ENCODE results near the gene ACTL8. TPM values are rescaled to one million over a fixed set of nuclear protein-coding genes. Genes with fewer than 3 reads are reported as not detected.

Gene ACTL8
- polyA plus RNA-seq, 1 donor: not detected

- DNase-seq (ENCODE audit: low read depth): no peak
These were observed 50.9 kb downstream of the ACTL8 start for GRCh38 chr1:17805869-17806684.

DNA sequence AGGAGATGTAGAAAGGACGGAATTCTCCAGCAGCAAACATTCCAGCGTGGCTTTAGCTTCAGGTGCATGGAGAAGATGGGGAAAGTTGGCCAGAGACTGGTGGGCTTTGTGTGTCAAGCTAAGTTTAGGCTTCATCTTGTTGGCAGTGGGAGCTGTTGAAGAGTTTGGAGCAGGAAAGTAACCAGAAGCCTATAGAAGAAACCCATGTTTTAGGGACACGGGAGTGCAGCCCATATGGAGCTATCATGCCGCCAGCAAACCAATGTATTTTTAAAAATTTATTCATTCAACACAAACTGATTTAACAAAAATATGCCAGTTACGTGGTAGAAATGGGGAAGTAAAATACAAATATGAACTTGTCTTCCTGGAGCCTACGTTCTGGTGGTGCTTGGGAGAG lies 53.7 kb downstream of the ACTL8 start:
- no peak for DNase-seq (ENCODE audit: low read depth)

- DNase-seq (ENCODE audit: low read depth): no peak
These were observed 55.5 kb downstream of the ACTL8 start for GRCh38 chr1:17810668-17811067.

DNA sequence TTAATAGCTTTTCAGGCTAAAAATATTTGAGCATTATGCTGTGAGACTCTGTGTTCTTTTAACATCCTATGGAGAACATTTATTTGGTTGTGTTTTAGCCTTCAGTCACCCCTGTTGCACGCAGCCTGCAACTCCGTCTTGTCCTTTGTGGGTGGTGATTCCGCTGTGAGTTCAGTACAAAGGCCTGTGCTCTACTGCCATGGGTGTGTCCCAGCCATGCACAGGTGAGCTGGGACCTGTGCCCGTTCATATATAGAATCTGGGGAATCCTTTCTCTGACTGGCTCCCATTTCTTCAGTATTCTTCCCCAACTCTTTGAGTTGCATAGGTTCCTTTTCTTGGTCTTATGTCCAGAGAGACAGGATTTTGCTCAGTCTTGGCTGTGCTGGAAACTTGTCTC lies 61.4 kb downstream of the ACTL8 start:
- DNase-seq (ENCODE audit: low read depth): no peak

GRCh38 chr1:17819129-17819802 lies 64.1 kb downstream of the ACTL8 start:
- DNase-seq (ENCODE audit: low read depth): no peak

GRCh38 chr1:17820198-17820597 lies 65.1 kb downstream of the ACTL8 start:
- no peak for DNase-seq (ENCODE audit: low read depth)

DNA sequence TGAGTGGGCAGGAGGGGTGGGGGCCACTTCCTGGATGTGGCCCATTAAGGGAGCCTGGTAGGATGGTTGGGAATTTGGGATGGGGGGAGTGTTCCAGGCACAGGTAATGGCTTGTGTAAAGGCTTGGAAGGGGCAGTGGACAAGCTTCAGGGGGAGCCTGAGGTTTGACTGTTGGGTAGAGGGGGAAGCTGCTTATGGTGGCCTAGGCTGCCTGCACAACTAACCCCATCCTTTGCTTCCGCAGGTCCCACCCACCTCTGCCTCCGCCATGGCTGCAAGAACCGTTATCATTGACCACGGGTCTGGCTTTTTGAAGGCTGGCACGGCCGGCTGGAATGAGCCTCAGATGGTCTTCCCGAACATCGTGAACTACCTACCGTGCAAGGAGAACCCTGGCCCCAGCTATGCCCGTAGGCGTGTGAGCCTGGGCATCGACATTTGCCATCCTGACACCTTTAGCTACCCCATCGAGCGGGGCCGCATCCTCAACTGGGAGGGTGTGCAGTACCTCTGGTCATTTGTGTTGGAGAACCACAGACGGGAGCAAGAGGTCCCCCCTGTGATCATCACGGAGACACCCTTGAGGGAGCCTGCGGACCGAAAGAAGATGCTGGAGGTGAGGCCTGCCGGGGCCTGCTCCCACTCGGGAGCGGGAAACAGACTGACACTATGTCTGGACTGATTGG lies 67.8 kb downstream of the ACTL8 start:
- DNase-seq (ENCODE audit: low read depth): no peak

DNA sequence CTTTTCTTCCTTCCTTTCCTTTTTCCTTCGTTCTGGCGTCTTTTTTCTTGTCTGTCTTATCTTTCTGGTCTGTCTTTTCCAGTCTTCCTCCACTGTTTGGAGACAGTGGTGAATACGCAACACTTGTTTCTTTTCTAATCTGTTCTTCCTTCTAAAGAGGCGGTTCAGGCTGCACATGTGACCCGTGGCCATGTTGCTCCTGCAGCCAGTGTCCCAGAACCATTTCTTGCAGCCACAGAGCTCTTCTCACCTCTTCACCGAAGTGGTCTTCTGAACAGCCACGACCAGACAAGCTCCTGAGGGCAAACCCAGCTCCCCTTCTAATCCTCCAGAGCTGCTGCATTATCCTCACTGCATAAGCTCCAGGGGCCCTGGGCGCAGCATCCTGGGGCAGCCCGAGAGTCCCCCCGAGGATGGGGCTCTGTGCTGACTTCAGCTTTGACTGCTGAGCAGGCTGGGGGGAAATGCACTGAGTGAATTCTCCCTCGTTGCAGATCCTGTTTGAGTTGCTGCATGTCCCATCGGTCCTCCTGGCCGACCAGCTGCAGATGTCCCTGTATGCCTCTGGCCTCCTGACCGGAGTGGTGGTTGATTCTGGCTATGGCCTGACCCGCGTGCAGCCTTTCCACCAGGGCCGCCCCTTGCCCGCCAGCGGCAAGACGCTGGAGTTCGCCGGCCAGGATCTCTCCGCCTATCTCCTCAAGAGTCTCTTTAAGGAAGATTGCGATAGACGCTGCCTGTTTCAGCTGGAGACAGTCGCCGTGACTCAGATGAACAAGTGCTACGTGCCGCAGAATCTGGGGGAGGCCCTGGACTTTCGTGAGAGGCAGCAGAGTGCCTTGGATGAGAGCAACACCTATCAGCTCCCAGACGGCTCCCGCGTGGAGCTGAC lies 70.4 kb downstream of the ACTL8 start:
- no peak for DNase-seq (ENCODE audit: low read depth)

DNA sequence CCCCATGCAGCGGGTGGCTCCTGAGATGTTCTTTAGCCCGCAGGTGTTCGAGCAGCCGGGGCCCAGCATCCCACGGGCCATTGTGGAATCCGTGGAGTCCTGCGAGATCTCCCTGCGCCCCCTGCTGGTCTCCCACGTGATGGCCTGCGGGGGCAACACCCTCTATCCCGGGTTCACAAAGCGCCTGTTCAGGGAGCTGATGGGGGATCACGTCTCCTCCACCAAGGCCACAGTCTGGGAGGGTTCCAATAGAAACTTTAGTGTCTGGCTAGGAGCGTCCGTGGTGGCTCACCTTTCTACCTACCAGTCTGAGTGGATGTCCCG lies 71.0 kb downstream of the ACTL8 start:
- DNase-seq (ENCODE audit: low read depth): no peak

GRCh38 chr1:17828991-17829390 lies 73.9 kb downstream of the ACTL8 start:
- no peak for DNase-seq (ENCODE audit: low read depth)

GRCh38 chr1:17829579-17829978 lies 74.4 kb downstream of the ACTL8 start:
- no peak for DNase-seq (ENCODE audit: low read depth)

GRCh38 chr1:17831597-17831996 lies 76.5 kb downstream of the ACTL8 start:
- DNase-seq (ENCODE audit: low read depth): peak; percentile 25

DNA sequence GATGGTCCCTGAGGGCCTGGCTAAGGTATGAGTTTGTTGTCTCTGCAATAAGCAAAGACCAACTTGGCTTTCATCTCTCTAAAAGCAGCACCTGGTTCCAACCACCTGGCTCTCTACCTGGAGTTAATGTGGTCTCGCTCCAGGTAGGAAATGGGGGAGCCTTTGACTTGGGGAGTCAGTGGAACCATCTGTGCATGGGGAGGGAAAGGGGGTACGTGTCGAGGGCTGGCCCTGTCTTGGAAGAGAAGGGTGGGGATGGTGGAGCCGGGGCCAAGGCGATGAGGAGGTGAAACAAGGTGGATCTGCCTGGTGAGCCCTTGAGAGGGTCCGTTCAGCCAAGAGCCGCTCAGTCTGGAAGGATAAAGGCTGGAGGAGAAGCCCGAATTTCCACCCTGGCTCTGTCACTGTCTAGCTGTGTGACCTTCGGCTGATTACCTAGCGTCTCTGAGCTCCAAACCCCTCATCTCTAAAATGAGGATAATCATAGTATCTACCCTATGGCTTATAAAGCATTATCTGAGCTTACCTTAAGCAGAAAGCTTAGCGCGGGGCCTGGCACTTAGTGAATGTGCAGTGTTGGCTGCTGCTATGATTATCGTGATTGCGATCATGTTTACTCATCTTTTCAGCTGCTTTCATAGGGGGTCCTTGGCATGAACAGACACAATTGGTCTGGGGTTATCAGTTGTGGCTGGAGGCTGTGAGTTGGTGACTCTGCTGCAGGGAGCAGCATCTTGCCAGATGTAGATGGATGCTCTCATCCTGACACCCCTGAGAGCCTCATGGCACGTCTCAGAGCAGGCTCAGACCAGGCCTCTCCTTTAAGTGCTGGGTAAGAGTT lies 78.7 kb downstream of the ACTL8 start:
- no peak for DNase-seq (ENCODE audit: low read depth)

DNA sequence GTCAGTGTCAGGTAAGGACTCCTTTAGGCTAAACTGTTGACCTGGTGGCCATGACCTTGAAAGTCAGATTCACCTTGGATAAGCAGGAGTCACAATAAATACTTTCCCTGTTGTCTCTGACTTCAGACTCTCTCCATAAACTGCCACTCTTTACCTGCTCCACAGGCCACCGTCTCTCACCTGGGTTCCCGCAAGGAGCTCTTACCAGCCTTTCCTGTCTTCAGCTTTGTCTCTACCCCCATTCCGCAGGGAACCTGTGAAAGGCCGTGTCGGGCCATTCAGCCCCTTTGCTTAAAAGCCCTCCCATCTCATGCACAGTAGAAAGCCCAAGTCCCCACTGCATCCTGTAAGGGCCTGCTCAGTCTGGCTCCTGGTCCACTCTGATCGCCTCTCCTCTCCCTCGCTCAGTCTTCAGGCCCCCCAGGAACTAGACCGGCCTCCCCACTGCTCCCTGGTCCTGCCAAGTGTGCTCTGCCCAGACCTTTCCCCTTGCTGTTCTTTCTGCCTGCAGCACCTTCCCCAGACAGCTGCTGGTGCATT lies 79.5 kb downstream of the ACTL8 start:
- no peak for DNase-seq (ENCODE audit: low read depth)

DNA sequence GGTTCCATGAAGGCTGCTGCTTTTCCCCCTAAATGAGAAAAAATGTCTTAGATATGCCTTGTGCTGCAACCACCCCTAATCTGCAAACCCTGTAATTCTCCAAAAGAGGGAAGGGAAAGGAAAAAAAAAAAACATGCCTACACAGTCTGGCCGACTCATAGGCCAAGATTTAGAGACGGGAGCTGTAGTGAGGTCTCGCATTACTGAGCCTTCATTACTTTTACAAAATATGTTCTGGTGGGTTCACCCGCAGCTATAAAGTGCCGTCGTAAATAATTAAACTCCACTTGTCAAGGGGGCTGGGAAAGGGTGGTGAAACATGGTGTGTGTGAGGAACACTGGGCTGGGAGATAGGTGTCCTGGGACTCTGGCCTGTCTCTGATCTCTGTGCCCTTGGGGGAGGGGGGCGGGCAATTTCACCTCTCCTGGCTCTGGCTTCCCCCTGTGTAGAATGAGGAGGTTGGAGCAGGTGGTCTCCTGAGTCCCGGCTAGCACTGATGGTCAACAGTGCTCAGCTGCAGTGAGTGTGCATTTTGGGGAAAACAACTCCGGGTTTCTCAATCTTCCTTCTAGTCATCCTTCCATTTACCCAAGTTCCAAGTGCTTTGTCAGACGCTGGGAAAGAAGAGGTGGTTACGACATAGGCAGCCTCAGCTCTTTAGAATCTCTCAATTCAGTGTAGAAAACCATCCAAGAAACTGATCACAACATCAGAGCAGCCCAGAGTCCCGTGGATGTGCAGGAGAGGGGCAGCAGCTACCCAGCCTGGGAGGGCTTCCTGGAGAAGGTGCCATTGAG lies 82.3 kb downstream of the ACTL8 start:
- no peak for DNase-seq (ENCODE audit: low read depth)

- no peak for DNase-seq (ENCODE audit: low read depth)
These were observed 84.6 kb downstream of the ACTL8 start for GRCh38 chr1:17839641-17840196.

DNA sequence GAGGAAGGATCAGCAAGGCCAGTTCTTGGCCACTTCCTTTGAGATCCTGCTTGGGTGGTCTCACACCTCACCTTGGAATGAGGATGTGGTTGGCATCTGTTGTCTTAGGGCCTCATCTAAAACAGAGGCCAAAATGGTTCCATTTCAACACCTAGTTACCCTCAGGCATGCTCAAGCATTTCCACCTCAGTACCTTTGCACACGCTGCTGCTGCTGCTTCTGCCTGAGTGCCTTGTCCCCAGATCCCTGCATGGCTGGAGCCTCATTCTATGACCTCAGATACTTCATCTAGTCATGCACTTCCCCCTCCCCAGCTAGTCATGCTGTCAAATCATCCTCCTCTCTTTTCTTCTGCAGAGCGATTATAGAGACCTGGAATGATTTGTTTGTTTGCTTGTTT lies 86.8 kb downstream of the ACTL8 start:
- DNase-seq (ENCODE audit: low read depth): no peak

- no peak for DNase-seq (ENCODE audit: low read depth)
These were observed 87.6 kb downstream of the ACTL8 start for GRCh38 chr1:17842686-17843085.

- no peak for DNase-seq (ENCODE audit: low read depth)
These were observed 89.2 kb downstream of the ACTL8 start for GRCh38 chr1:17844185-17844826.
